CD4-positive, alpha-beta T cell treated with Interleukin-17A for 1 hour (primary cell): ENCODE results near the gene DNMBP.
"Not testable (repeated sequence)": the region's sequence is repeated elsewhere in the genome, so short reads cannot be mapped to it uniquely, and the experiment has no call there.

ENCODE experiments used
- DNase-seq: peaks from one replicate; pipeline ENCODE4 v3.0.0-alpha.2; 2020

DNMBP gene

DNA sequence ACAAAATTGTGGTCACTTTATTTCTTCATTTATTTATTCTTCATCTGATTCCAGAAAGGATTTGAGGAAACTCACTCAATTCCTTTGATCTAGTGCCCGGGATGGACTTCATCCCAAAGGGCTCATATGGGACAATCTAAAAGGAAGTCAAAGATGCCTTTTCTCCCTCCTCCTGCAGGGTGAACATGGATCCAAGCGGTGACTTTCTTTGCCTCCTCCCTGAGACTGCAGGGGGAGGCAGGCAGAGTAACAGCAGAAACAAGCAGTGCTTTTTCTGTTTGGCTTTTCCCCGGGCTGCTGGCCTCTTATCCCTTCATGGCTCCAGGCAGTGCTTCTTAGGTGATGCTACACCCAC lies 10.0 kb upstream of the DNMBP start:
- no peak for DNase-seq

DNA sequence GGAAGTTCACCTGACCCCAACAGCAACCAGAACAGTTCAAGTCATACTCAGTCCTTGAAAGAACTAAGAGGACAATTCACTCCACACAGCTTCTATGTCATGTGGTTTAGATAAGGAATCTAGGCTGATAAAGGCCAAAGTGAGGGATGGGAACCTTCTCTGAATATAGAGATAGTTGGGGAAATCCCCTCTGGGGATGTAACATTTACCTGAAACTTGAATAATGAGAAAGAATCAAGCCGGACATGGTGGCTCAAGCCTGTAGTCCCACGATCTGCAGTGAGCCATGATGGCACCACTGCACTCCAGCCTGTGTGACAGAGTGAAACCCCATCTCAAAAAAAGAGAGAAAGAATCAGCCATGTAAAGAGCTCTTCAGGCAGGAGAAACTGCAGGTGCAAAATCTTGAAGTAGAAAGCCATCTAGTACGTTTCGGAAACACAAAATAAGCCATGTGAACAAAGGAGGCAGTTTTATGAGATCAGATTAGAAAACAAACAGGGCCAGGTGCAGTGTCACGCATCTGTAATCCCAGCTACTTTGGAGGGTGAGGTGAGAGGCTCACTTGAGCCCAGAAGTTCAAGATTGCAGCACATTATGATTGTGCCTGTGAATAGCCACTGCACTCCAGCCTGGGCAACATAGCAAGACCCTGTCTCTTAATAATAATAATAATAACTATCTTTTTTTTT lies 4.5 kb upstream of the DNMBP start:
- no peak for DNase-seq

DNA sequence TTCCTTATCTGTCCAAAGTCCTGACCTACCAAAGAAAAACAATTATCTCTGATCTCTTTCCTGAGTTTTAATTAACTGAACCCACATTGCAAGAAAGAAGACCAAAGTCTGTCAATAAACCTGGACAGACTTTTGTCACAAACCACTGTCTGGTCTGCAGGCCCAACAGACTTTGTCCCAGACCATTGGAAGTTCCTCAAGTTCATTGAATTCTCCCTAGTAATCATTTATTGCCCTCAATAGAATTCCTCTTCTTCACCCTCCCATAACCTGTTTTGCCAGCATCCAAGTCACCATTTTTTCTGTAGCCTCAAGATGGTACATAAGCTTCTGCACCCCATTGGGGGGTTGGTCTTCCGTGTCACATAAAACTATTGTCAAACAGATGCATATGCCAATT lies 3.9 kb upstream of the DNMBP start:
- DNase-seq, result no peak

DNA sequence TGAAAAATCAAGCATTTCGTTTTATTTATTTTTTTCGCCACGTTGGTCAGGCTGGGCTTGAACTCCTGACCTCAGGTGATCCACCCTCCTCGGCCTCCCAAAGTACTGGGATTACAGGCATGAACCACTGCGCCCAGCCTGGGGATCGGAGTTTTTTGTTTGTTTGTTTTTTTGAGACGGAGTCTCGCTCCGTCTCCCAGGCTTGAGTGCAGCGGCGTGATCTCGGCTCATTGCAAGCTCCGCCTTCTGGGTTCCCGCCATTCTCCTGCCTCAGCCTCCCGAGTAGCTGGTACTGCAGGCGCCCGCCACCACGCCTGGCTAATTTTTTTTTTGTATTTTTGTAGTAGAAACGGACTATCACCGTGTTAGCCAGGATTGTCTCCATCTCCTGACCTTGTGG lies 2.2 kb upstream of the DNMBP start:
- not testable (repeated sequence) for DNase-seq

DNA sequence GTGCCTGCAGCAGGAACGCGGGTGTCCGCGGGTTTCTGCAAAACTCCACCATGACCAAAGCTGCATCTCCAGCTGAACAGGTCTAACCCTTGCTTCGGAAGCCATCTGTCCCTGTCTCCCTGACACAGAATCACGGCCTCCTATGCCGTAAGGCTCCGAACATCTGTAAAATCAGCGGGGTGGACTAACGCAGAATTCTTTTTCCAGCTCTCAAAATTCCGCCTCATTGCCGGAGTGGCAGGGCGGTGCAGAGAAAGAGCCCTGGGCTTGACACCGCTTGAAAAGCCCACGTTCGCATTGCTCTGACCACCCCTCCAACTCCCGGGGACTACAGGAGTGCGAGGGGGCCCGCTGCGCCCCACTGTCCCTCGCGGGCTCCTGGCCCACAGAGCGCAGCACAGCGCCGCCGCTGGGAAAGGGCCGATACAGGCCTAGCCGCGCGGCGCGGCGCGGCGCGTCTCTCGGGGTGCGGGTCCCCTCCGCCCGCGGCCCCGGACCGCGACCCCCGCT lies 409 bp downstream of the DNMBP start:
- DNase-seq, result no peak

DNA sequence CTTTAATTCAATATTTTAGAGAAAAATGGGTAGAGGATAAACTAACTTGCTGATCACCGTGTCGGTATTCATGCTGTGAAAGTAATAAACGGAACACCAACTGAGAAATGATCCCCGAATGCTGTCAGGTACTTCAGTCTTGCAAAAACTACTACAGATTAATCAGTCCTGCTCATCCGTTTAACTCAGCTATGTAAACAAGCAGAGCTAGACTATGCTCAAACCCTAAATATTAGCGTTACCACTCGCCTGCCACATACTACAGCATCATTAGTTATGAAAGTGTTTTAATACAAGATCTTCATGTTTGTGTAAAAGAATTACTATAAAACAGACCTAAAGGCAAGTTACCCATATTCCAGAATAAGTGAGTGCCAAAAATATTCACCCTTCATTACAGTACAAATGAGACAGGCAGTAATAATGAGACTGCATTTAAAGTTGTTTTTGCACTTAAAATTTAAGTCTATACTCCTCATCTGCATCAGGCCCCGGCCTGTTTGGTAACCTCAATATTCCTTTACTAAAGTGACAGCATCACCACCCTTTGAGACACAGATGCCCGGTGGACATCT lies 952 bp downstream of the DNMBP start:
- no peak for DNase-seq

DNA sequence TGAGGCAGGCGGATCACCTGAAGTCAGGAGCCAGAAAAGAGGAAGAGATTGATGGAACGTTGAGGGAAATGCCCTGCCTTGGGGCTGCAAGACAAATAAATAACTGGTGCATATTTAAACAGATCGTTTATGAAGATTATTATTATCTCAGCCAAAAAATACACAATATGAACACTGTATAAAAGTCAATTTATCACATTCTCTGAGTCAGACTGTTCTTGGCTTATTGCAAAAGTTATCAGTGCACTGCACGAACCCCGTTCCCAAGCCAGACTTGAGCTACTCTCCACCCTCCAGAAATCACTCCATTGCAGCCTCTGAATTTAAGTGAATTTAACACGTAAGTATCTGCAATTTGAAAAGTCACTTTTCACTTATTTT lies 1.6 kb downstream of the DNMBP start:
- DNase-seq, result no peak

DNA sequence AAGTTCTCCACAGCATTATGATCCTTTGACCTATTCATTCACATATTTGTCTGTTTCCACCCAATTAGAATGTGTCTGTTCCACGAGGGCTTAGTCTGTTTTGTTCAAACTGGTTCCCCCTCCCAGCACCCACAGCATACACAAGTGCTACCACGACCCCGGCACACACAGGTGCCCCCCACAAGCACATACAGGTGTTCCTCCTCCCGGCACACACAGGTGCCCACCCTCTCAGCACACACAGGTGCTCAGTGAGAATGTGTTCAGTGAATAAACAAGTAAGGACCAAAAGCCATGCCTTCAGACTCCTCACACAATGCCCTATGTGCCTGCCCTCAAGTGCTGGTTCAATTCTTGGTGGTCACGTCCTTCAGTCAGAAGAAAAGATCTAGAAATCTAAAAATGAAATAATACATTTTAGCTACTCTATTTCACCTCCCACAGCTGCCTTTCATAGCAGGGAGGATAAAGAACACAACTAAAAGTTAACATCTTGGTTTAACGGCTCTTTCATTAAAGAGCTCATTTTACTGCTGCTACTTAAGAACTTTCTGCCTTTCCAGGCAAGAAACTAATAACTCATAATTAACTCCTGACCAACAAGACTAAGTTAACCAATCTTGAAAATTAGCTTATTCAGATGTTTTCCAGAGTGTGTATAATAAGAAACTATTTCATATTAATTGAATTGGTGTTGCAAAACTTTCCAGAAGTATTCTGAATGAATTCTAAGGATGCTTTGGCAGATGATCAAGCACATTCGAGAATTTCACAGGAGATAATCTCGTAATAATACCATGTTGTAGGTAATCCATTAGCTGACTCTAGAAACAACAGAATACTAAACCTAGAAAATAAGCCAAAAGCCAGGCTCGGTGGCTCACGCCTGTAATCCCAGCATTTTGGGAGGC lies 2.3 kb downstream of the DNMBP start:
- no peak for DNase-seq

DNA sequence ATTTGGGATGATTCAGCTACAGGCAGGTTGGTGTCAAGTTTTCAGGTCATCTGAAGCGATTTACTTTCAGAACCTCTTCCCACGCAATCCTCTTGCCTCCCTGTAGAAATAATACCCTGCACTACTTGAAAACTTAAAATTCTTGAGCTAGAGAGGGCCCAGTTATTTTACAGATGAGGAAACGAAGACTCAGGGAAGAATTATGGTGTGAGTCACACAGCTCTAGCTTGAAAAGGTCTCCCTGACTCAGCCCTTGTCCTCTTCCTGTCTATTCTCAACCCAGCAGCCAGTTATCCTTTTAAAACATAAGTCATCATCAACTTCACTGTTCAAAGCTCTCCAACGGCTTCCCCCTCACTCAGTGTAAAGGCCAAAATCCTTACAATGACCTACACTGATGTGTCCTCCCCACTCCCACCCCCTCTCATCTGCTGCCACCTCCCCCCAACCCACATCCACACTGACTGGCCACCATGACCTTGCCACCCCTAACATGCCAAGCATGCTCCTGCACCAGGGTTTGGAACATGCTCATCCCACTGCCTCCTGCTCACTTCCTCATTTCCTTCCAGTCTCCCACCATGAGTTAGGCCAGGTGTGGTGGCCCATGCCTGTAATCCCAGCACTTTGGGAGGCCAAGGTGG lies 3.4 kb downstream of the DNMBP start:
- DNase-seq, result no peak

DNA sequence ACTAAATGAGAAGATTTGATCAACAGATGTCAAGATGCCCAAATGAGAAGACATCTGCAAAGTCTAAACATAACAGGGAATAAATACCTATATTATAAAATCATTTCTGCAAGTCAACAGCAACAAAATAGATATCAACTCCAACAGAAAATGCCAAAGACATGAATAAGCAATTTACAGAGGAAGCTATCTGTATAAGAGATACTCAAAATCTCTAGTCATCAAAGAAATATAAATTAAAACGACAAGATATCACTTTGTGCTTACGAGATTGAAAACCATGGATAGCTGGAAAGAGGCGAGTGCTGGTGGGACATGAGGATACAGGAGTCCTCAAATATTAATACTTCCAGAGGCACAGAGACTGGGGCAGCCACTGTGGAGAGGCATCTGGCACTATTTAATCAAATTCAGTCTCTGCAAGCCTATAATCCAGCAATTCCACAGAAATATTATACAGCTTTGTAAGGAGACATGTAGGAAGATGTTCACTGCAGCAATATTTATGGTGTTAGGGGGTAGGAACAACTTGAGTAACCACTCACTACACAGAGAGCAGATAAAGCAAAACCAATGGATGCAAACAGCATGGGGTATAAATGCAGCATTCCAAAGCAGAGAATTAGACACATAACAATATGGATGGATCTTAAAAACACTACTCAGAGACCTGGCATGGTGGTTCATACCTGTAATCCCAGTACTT lies 4.8 kb downstream of the DNMBP start:
- DNase-seq, result no peak

DNA sequence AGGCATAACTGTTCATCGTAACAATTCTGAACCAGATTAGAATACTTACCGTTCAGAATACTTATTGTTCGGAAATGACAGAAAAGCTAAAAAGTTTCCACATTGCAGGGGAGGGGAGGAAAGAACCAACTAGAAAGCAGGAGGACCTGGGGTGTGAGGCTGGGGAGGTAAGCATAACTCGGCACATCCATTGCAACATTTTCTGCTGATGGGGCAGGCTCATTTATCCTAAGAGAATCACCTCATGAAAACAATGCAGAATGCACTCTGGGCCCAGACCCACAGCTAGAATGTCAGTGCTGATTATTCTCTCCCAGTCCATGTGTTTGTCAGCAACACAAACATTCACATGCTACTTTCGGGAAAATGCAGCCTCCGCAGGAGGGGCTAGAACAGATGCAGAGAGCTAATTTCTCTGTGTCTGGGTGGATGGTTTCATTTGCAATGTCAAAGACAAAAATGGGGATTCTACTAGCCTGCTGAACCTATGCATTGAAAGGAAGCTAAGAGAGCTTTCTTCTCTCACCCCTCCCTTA lies 9.6 kb downstream of the DNMBP start:
- DNase-seq, result no peak

DNA sequence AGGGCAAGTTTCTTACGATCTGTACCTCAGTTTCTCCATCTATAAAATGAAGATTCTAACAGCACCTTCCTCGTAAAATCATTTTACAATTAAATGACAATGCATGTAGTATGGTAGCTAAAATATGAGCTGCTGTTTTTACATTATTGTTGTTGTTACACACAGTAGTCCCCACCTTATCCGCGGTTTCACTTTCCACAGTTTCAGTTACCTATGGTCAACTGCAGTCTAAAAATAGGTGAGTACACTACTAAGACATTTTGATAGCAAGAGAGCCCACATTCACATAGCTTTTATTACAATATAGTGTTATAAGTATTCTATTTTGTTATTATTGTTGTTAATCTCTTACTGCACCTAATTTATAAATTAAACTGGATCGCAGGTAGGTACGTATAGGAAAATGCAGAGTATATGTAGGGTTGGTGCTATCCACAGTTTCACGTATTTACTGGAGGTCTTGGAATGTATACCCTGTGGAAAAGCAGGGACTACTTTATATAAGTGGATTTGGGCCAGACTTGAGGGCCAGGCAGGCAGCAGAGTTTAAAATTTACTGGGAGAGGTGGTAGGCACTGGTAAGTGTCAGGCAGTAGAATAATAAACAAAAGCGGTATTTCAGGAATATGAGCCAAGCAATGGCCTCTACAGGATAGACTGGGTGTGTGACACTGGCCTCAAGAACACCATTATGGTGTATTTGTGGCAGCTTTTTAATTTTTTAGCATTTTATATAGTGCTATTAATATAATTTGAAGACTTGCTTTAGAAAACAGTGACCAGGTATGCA lies 10.2 kb downstream of the DNMBP start:
- DNase-seq, result no peak

DNA sequence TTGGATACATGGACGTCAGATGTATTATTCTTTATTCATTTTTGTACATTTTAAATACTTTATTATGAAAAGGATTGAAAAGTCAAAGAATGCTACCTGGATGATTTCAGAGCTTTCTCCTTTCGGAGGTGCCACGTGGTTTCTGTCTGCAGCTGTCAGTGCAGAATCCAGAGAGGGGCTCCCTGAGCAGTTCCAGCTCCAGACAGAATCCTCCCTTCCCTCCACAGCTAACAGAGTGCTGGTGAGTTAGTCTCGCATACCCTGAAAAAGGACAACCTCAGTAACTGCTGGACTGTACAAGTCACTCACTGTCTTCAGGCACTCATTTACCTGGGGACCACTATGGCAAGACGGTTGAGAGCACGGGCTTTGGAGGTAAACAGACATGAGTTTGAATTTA lies 10.9 kb downstream of the DNMBP start:
- no peak for DNase-seq

DNA sequence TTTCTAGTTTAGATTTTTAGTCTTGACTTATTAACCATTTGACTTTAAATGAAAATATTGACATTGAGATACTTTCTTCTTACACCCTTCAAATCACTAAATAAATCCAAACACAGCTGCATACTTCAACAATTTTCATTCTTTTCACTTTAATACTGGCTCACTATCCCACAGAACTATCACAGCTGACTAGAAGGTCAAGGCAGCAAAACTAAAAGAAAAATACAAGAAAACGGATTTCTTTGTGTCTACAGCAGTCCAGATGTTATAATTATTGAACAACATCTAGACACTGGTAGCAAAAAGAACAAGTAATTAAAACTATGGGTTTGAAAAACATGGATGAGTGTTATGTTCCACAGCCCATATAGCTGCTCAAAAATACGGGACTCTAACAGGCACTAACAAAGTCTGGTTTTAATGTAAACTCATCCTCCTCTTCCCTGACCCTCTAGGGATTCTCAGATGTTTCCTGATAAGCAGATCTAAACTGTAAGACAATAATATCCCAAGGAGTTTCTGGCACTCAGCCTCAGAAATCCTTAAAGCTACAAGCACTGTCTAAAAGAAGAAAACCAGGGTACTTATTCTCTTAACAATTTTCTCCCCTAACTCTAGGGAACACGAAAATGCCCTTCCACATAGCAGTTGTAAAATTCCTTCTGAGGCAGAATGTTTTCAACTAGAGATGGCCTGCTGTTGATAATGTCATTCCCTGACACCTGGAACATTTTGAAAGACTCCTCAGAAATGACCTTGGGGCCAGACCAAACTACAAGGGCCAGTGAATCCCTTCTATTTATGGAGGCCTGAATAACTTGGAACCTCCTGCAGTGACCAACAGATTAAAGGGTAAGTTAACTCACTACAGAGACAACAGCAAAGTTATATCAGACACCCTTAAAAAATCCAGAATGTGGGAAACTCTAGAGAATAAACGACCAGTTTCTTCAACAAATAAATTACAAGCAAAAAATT lies 12.8 kb downstream of the DNMBP start:
- DNase-seq, result no peak

DNA sequence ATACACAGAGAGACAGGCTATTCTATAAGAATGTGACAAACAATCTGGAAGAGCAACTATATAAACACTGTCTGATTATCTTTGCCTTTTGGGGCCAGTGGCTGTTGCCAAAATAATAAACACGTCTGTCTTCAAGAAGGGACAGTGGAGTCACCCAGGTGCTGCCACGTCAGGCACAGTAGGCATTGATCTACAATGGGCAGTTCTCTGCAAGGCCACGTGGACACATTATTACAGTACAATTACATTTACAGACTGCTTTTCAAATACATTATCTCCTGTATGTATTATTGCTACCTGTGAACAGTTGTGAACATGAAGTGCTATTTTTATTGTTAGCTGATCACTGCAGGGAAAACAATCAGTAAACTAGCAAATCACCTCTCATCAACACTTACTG lies 14.0 kb downstream of the DNMBP start:
- DNase-seq, result no peak

DNA sequence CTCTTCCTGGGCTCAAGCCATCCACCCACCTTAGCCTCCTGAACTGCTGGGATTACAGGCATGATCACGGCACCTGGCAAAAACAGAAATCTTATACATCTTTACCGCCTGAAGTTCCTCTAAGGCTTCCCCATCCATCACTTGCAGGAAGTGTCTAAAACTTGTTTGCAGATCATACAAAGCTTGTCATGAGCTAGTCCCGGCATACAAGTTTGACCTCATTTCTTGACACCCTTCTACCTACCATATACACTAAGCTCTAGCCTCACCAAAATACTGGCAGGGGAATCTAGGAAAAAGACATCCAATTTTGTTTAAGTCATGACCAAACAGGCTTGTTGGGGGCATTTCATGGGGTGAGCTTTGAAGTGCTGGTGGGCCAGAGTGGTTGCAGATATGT lies 14.5 kb downstream of the DNMBP start:
- no peak for DNase-seq

DNA sequence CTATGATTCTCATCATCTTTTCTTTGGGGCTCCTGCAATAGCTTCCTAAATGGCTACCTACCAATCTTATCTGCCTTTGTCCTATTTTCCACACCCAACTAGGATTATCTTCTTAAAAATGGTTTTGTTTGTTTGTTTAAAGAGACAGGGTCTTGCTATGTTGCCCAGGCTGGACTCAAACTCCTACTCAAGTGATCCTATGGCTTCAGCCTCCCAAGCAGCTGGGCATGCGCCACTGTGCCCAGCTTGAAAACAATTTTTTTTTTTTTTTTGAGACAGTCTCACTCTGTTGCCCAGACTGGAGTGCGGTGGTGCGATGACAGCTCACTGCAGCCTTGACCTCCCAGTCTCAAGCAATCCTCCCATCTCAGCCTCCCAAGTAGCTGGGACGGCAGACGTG lies 14.9 kb downstream of the DNMBP start:
- no peak for DNase-seq

DNA sequence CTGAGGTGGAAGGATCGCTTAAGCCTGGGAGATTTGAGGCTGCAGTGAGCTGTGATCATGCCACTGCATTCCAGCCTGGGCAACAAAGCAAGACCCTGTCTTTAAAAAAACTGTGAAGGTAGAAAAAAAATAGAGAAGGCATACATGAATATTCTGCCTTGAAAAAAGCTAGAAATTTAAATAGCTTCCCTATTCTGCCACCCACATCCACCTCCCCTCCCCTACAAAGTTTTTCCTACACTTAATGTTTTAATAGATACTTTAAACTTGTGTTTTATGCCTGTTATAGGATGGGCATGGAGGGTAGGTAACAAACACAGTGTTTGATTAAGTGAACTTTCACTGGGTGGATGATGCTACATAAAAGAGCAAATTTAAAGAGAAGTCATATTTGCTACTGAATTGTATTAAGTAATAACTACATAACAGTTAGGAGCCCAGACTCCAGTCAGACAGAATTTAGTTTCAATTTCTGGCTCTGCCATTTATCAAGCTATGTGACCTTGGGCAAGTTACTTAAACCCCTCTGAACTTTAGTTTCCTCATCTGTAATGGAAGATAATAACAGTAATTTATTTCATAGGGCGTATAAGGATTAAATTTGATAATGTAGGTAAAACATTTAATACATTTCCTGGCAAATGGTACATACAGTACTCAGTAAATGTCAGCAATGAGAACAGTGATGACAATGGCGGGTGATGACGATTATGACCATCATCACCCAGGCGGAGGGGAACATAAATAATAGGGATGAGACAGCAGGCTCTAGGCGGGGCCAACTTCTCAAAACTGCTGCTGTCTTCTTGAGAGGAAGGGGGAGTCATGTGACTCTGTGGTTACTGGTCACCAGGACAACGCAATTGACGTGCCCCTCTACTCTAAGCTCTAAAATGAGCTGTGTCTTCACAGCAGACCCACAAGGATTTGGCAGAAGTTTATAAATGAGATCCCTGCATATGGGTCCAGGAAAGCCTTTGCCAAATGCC lies 15.8 kb downstream of the DNMBP start:
- peak; percentile 62 for DNase-seq

DNA sequence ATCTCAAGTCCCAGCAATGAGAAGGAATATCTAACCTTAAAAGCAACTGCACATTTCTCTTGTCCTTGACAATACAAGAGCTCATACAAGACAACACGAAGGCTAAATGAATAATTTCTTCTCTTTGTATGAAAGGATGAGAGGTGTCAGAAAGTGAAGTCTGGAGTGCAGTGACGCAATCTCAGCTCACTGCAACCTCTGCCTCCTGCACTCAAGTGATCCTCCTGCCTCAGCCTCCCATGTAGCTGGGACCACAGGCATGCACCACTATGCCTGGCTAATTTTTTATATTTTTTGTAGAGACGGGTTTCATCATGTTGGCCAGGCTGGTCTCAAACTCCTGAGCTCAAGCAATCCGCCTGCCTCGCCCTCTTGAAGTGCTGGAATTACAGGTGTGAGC lies 24.1 kb downstream of the DNMBP start:
- DNase-seq, result not testable (repeated sequence)
